Stimulated activated CD8-positive, alpha-beta memory T cell treated with anti-CD3 and anti-CD28 coated beads, Interleukin-15, amount 100 ng/mL, for 24 hours (primary cell): ENCODE measurements around the gene CCDC88C.

Experiments used
- DNase-seq: peaks from one replicate; pipeline ENCODE4 v3.0.0-alpha.2; 2020; ENCODE audit warnings: low read depth

CCDC88C gene

GRCh38 chr14:91377700-91378652, 39.6 kb downstream of the CCDC88C start:
- DNase-seq: no peak

- no peak for DNase-seq
Measured at GRCh38 chr14:91376547-91377477, 40.8 kb downstream of the CCDC88C start.

GRCh38 chr14:91375720-91376452, 41.7 kb downstream of the CCDC88C start:
- no peak for DNase-seq

GRCh38 chr14:91374879-91375702, 42.5 kb downstream of the CCDC88C start:
- DNase-seq: no peak

GRCh38 chr14:91374287-91374878, 43.2 kb downstream of the CCDC88C start:
- DNase-seq: no peak

GRCh38 chr14:91373591-91374254, 43.9 kb downstream of the CCDC88C start:
- no peak for DNase-seq

GRCh38 chr14:91372671-91373495, 44.7 kb downstream of the CCDC88C start:
- DNase-seq: no peak

- DNase-seq: no peak
Measured at GRCh38 chr14:91371990-91372375, 45.6 kb downstream of the CCDC88C start.

- DNase-seq: no peak
Measured at GRCh38 chr14:91371011-91371989, 46.3 kb downstream of the CCDC88C start.

GRCh38 chr14:91369628-91370445, 47.8 kb downstream of the CCDC88C start:
- DNase-seq: no peak

GRCh38 chr14:91368776-91369416, 48.7 kb downstream of the CCDC88C start:
- no peak for DNase-seq

- no peak for DNase-seq
Measured at GRCh38 chr14:91367173-91368171, 50.1 kb downstream of the CCDC88C start.

- no peak for DNase-seq
Measured at GRCh38 chr14:91366749-91367148, 50.9 kb downstream of the CCDC88C start.

GRCh38 chr14:91365552-91365951, 52.1 kb downstream of the CCDC88C start:
- no peak for DNase-seq

GRCh38 chr14:91364524-91365270, 52.9 kb downstream of the CCDC88C start:
- DNase-seq: no peak
